HepG2 (cell line): Measurements from ENCODE around the gene NR1I2. TPM values are rescaled to one million over a fixed set of nuclear protein-coding genes. Genes with fewer than 3 reads are reported as not detected.

Experiments used
- ATAC-seq: fragments of 200-7000 bp; cut with Tn5 transposase; 3 replicates; pipeline ENCODE4 v1.9.1; 2020; ENCODE audit warnings: mild to moderate bottlenecking, moderate library complexity
- BruUV-seq: library from RNA; stranded (reverse); fragments of 400-500 nt; replicated peaks from 2 replicates; lab custom pipeline; 2021; lab: Mats Ljungman, UMichigan
- CTCF ChIA-PET: fragments of 300-600 bp; formaldehyde crosslinking; extraction: SDS; loops from one replicate; lab custom pipeline; 2021; ENCODE audit warnings: low total read pairs, inconsistent platforms, low intra/inter-chr PET ratio; lab: Yijun Ruan, JAX
- POLR2A ChIA-PET: fragments of 350-600 bp; sonication (Branson Sonifier 250); formaldehyde crosslinking; loops from one replicate; lab custom pipeline; 2020; ENCODE audit warnings: antibody characterized with exemption, inconsistent platforms; lab: Yijun Ruan, JAX
- DNase-seq: peaks from one replicate; pipeline ENCODE4 v3.0.0-alpha.2; 2015; ENCODE audit warnings: low spot score
- FAIRE-seq: peaks from 3 replicates; lab custom pipeline; 2011; peaks lifted over from hg19 to GRCh38; lab: Jason Lieb, UNC
- H2AFZ ChIP-seq: one replicate; pipeline ENCODE4 v1.6.1; 2011; ENCODE audit warnings: low read length, inconsistent platforms
- H3K27ac ChIP-seq: fragments of 300-600 bp; 3 replicates; pipeline ENCODE4 v1.8.0; 2011; ENCODE audit warnings: mixed run types, mild to moderate bottlenecking, mixed read lengths, low read length, inconsistent platforms; ENCODE audit not compliant: insufficient read depth; ENCODE audit errors: extremely low read length
- H3K27me3 ChIP-seq, 2 experiments: fragments of 200-600 bp in 1 of 2; 2 replicates in 1 of 2; 3 replicates in 1 of 2; pipeline versions ENCODE4 v1.6.0 to v1.8.0; 2011; ENCODE audit warnings: low read length in 2 of 2, mild to moderate bottlenecking in 2 of 2, moderate library complexity in 2 of 2, inconsistent platforms in 1 of 2; ENCODE audit not compliant: insufficient read depth in 2 of 2, control insufficient read depth in 1 of 2
- H3K36me3 ChIP-seq, 2 experiments: fragments of 200-600 bp in 1 of 2; replicated peaks in 1 of 2; 2 replicates in 1 of 2; 3 replicates in 1 of 2; pipeline versions ENCODE4 v1.5.1 to v1.8.0; 2011; ENCODE audit warnings: low read length in 2 of 2, inconsistent platforms in 1 of 2; ENCODE audit not compliant: insufficient read depth in 2 of 2, control insufficient read depth in 1 of 2
- H3K4me1 ChIP-seq: 2 replicates; pipeline ENCODE4 v1.5.1; 2012; ENCODE audit warnings: low read length, inconsistent platforms; ENCODE audit not compliant: insufficient read depth
- H3K4me2 ChIP-seq: 2 replicates; pipeline ENCODE4 v1.6.0; 2011; ENCODE audit warnings: low read depth, low read length, inconsistent platforms
- H3K4me3 ChIP-seq, 3 experiments: fragments of 200-600 bp in 1 of 3; sonication (generic), shearing (Covaris generic) in 1 of 3; replicated peaks in 1 of 3; 2 replicates each; pipeline ENCODE4 v1.5.1; 2011 to 2016; ENCODE audit warnings: low read length in 3 of 3, inconsistent platforms in 2 of 3, low read depth in 2 of 3, mild to moderate bottlenecking in 2 of 3, control low read depth in 1 of 3, mixed read lengths in 1 of 3; ENCODE audit not compliant: insufficient read depth in 1 of 3
- H3K79me2 ChIP-seq: one replicate; pipeline ENCODE4 v1.6.1; 2011; ENCODE audit warnings: low read length, inconsistent platforms; ENCODE audit not compliant: insufficient read depth
- H3K9ac ChIP-seq: 2 replicates; pipeline ENCODE4 v1.6.0; 2011; ENCODE audit warnings: mild to moderate bottlenecking, low read depth, low read length, inconsistent platforms; ENCODE audit not compliant: insufficient read depth
- H3K9me3 ChIP-seq: 2 replicates; pipeline ENCODE4 v1.5.1; 2012; ENCODE audit warnings: mild to moderate bottlenecking, low read length
- H4K20me1 ChIP-seq: 2 replicates; pipeline ENCODE4 v1.6.0; 2011; ENCODE audit warnings: inconsistent platforms, mild to moderate bottlenecking, low read length, moderate library complexity; ENCODE audit not compliant: insufficient read depth
- MNT ChIP-seq: fragments of 450-650 bp; IDR thresholded peaks from 2 replicates; pipeline ENCODE4 v1.6.1; 2016
- PBX2 ChIP-seq: IDR thresholded peaks from 2 replicates; pipeline ENCODE4 v1.6.1; 2016; ENCODE audit warnings: control low read depth
- SCMH1 ChIP-seq: sonication (generic); formaldehyde crosslinking; IDR thresholded peaks from 2 replicates; pipeline ENCODE4 v1.9.0; 2021; ENCODE audit warnings: missing genetic modification reagents, mild to moderate bottlenecking, borderline replicate concordance
- TIGD3 ChIP-seq: sonication (generic); formaldehyde crosslinking; IDR thresholded peaks from 2 replicates; pipeline ENCODE4 v1.5.1; 2020; ENCODE audit warnings: mild to moderate bottlenecking, missing genetic modification reagents, borderline replicate concordance
- ZNF124 ChIP-seq: sonication (generic); formaldehyde crosslinking; IDR thresholded peaks from 2 replicates; pipeline ENCODE4 v1.4.0; 2020; ENCODE audit warnings: missing genetic modification reagents
- ZNF788 ChIP-seq: sonication (generic); formaldehyde crosslinking; IDR thresholded peaks from 2 replicates; pipeline ENCODE4 v1.5.0; 2020; ENCODE audit warnings: mild to moderate bottlenecking, missing genetic modification reagents, borderline replicate concordance
- WGBS: methylation state at CpG from one replicate; pipeline ENCODE4 v1.1.6; 2017; ENCODE audit warnings: low lambda C conversion rate; 5-methylcytosine and 5-hydroxymethylcytosine counted together
- in situ Hi-C: cut with HindIII; loops from 2 replicates; pipeline ENCODE4 v1.10.0; 2017; ENCODE audit warnings: low pct_unique_long_range_greater_than_20kb; ENCODE audit not compliant: extremely low pct_ligation_motif_present
- intact Hi-C: fragments of 100-400 bp; cut with micrococcal nuclease; formaldehyde crosslinking; loops from one replicate; pipeline ENCODE4 v1.10.0; 2022; ENCODE audit not compliant: unreplicated experiment
- polyA plus RNA-seq, 8 experiments: library from polyadenylated mRNA; depleted of rRNA in 3 of 8; stranded (reverse) in 7 of 8; unstranded in 1 of 8; fragments of >200 nt; fragmentation: Illumina TruSeq in 4 of 8; extraction: Trizol in 4 of 8; gene quantifications; 2 replicates each; pipeline versions ENCODE4 v1.2.1 to v1.2.3, GENCODE V29; 2011 to 2016; ENCODE audit warnings: low read depth in 4 of 8, missing spikeins in 1 of 8, mixed read lengths in 1 of 8; ENCODE audit not compliant: insufficient read depth in 1 of 8
- total RNA-seq, 5 experiments: library from RNA; depleted of rRNA; stranded (reverse); fragments of >200 nt; fragmentation: Illumina TruSeq; extraction: Trizol; gene quantifications; 2 replicates each; pipeline ENCODE4 v1.2.3, GENCODE V29; 2016; ENCODE audit warnings: low read depth in 1 of 5

The NR1I2 gene
- total and polyA plus RNA-seq, 2 of the 13 experiments (the other 11 are each of a cell fraction or from before 2014, with no cell fraction given) = 8.8 to 13.4 TPM

- FAIRE-seq = no peak
These were observed 30.7 kb downstream of the NR1I2 start for GRCh38 chr3:119812491-119813058.

More at GRCh38 chr3:119812491-119813058, 30.7 kb downstream of the NR1I2 start:
- ChIA-PET CTCF (no interaction called here), POLR2A (interaction anchor here (1.1 to 1.2 kb wide), 2 partner anchors 18 to 20 kb away, joined by 3 read pairs; no protein-coding TSS in a partner anchor)
- in situ Hi-C loops = no loop called here
- Histone ChIP-seq H3K4me1 (peaks cover 6% of the 10 kb centered on the region), H4K20me1 (no peaks in the 10 kb centered on the region), H3K9ac (no peak overlapping the region), H3K27me3 (no peaks in the 10 kb centered on the region; a peak in 1 of 5 replicates), H3K79me2 (no peaks in the 10 kb centered on the region), H3K9me3 (no peaks in the 10 kb centered on the region), H3K27ac (no peak overlapping the region), H3K36me3 (peaks cover 4 to 6% of the 10 kb centered on the region in 2 experiments; a peak in 2 of 5 replicates), H2AFZ (no peak overlapping the region), H3K4me2 (no peak overlapping the region), H3K4me3 (no peak overlapping the region)
- WGBS = 100% methylated on average over 5 of the region's 8 CpGs
- peak; percentile 22; the same call in 1 of the 3 replicates for ATAC-seq
- DNase-seq = no peak
- BruUV-seq = no TSS peak
- TF ChIP-seq ZNF788 (CRISPR knock-in tag) (no peak), MNT (0 out of 2 replicates have a peak, but pooled peaks have one; percentile 20), SCMH1 (CRISPR knock-in tag) (no peak), PBX2 (CRISPR knock-in tag) (no peak), ZNF124 (CRISPR knock-in tag) (no peak), TIGD3 (CRISPR knock-in tag) (no peak)
- intact Hi-C loops = no loop called here
